GM12892 (cell line): ENCODE measurements around the gene CDKN2A.
"Not testable (repeated sequence)": the region's sequence is repeated elsewhere in the genome, so short reads cannot be mapped to it uniquely, and the experiment has no call there.

Experiments
- DNase-seq: peaks from one replicate; pipeline ENCODE4 v3.0.0; 2011; ENCODE audit not compliant: insufficient read length
- FAIRE-seq: peaks from 2 replicates; lab custom pipeline; 2011; peaks lifted over from hg19 to GRCh38; lab: Jason Lieb, UNC
- POLR2A ChIP-seq: IDR thresholded peaks from 2 replicates; pipeline ENCODE4 v1.6.1; 2011; ENCODE audit warnings: low read depth, low read length, control low read depth
- POLR2AphosphoS5 ChIP-seq: IDR thresholded peaks from 2 replicates; pipeline ENCODE4 v1.6.1; 2011; ENCODE audit warnings: low read depth, low read length, control low read depth
- TAF1 ChIP-seq: IDR thresholded peaks from 2 replicates; pipeline ENCODE4 v1.6.1; 2011; ENCODE audit warnings: low read depth, mild to moderate bottlenecking, control low read depth, low read length, borderline replicate concordance

The CDKN2A gene

DNA sequence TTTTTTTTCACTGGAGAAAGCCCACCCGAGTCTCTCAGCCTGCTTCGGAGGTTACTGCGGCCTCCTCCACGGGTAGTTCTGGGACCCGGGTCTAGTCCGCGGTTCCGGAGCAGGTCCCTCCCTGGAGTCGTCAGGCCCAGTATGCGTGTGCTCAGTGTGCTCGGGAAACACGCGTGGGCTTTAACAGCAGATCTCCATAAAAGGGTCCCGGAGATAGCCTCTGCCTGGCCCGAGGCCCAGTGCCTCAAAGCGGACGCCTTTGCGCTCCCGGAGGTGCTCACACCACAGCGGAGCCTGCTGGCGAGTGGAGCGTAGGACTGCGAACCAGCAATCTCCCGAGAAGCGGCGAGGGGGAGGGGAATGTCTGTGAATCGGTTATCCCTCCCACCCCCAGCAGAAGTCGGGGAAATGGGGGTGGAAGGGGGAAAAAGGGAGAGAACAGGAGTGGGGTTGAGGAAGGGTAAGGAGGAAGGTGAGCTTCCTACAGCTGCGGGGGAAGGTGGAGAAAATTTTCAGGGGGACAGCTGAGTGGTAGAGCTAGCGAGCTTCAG, 28.7 kb downstream of the CDKN2A start:
- FAIRE-seq: peak; percentile 87
- TF ChIP-seq POLR2AphosphoS5 (no peak), POLR2A (no peak), TAF1 (no peak)
- peak; percentile 54 for DNase-seq

DNA sequence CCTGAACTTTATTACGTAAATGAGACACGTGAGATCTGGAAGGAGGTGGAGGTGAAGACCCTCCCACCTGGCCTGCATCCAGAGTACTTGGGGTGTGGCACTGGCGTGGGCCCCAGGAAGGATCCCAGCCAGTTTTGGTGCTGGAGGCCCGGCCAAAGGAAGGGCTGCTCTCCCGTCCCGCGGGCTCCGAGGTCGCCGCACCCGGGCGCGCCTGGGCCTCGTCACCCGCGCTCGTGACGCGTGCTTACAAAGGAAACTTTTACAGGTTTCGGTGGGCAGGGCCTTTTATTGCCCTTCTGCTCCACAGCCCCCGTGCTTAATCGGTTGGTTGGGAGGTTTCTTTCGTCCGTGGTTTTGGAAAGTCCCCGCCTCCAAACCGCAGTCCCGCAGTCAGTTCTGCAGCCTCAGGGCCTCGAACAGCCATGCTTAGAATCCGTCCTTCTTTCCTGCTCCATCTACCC, 29.2 kb downstream of the CDKN2A start:
- DNase-seq: peak; percentile 37
- FAIRE-seq: no peak
- no peak for TF ChIP-seq TAF1
- no peak for TF ChIP-seq POLR2A
- TF ChIP-seq POLR2AphosphoS5: no peak

DNA sequence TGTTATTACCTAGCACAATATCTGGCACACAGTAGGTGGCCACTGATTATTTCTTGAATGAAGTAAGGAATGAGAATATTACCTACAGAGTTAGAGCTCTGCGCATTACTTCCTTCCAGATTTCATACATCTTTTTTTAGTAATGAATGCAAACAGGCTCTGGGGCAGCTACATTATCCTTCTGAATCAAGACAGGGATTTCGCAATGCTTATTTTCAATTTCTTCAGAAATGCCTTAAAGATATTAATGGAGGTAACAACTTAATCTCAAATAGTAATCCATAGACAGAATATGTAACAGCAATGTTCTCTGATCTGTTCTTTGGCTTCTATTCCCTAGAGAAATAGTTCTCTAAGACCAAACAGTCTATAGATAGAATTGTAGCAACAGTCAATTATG, 32.6 kb downstream of the CDKN2A start:
- TF ChIP-seq POLR2A: no peak
- TF ChIP-seq POLR2AphosphoS5: no peak
- TF ChIP-seq TAF1: no peak
- DNase-seq: no peak
- no peak for FAIRE-seq

DNA sequence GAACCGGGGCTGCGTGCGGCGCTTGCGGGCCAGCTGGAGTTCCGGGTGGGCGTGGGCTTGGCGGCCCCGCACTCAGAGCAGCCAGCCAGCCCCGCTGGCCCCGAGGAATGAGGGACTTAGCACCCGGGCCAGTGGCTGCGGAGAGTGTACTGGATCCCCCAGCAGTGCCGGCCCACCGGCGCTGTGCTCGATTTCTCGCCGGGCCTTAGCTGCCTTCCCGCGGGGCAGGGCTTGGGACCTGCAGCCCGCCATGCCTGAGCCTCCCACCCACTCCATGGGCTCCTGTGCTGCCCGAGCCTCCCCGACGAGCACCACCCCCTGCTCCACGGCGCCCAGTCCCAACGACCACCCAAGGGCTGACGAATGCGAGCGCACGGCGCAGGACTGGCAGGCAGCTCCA, 34.9 kb downstream of the CDKN2A start:
- not testable (repeated sequence) for DNase-seq, FAIRE-seq

DNA sequence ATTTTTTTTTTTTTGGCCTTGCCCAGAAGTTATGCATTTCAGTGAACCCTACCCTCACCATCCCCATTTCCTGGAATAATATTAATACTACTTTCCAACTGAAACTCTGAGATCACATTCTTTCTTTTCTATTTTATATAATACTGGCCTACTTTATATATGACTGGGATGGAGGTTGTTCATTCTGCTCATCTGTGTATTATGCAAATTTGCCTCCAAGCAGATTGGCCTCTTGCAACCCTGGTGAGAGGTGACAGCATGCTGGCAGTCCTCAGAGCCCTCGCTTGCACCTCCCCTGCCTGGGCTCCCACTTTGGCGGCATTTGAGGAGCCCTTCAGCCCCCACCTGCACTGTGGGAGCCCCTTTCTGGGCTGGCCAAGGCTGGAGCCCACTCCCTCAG, 35.4 kb downstream of the CDKN2A start:
- DNase-seq (no peak), FAIRE-seq (no peak)
- no peak for TF ChIP-seq TAF1
- no peak for TF ChIP-seq POLR2A
- no peak for TF ChIP-seq POLR2AphosphoS5

DNA sequence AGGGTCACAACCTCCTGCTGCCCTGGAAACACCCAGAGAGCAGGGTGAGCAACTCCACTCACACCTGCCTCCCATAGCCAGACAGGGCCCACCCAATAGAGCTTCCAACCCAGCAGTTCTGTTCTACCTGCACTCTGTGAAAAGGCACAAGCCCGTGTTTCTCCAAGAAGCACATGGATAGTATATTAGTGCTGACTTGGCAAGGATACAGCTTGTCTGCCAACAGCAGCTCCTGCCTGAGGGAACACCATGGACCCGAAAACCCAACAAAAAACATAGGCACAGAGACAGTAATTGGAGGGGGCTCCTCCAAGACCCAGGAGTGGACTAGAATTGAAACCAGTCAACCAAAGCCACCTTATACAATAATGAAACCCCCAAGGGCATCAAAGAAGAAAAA, 48.6 kb downstream of the CDKN2A start:
- DNase-seq: no peak
- no peak for FAIRE-seq
- TF ChIP-seq POLR2A (no peak), TAF1 (no peak), POLR2AphosphoS5 (no peak)

DNA sequence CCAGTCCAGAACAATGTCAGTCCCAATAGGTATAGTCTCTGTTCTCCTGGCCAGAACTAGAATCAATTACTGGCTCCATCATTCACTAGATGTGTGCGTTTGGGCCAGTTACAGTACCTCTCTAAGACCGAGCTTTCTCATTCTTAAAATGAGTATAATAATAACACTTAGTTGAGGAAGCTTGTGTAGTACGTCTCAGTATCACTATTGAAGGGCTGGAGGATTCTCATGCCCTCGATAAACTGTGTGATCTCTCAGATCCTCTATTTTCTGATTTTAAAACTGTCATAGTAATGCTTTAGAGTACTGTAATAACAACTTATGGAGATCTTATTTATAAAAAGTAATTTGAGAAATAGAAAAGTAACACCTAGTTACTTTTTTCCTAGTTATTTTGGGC, 50.7 kb downstream of the CDKN2A start:
- DNase-seq (no peak), FAIRE-seq (no peak)
- no peak for TF ChIP-seq TAF1
- TF ChIP-seq POLR2AphosphoS5: no peak
- no peak for TF ChIP-seq POLR2A

DNA sequence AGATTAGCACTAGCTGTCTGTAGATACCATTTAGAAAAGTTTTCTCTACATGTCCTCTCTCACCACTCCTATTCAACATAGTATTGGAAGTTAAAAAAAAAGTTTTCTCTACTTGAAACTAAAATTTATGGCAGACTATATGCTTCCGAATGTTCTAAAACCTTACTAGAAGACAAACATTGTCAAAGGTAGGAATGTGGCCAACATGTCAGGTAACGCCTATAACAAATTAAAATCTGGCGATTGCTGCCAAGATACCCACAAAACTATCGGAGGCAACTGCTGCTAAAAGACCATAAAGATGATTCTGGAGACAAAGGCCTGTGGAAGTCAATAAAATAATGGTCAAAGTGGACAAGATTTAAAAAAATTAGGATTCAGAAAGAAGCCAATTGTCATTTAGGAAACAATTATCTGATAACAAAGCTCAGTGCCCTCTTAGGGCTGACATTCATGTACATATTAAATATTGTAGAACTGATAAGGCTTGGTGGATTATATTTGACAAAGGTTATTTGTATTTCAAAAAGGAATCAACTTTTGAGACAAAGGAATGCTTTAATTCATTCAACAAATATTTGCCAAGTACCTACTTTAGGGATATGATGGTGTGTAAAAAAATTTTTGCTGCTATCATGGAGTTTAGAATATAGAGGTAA, 52.7 kb downstream of the CDKN2A start:
- DNase-seq (no peak), FAIRE-seq (no peak)
- TF ChIP-seq POLR2AphosphoS5 (no peak), TAF1 (no peak), POLR2A (no peak)

DNA sequence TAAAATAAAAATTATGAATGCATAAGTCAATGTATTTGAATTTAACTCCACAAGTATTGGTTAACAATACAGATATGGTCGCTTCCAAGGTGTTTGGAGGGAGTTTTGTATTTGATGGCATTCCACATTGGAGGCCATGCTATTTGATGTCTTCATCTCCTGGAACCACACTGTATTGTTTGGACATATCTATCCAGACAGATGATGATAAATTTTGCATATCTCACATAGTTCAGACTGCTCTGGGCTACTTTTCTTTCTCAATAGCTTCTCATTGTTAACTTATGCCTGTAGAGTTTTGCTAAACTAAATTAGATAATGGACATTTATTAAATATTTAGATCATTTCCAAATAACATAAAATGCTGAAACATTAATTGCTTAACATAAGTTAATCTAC, 58.0 kb downstream of the CDKN2A start:
- no peak for FAIRE-seq
- DNase-seq: no peak
- TF ChIP-seq POLR2A (no peak), TAF1 (no peak), POLR2AphosphoS5 (no peak)

DNA sequence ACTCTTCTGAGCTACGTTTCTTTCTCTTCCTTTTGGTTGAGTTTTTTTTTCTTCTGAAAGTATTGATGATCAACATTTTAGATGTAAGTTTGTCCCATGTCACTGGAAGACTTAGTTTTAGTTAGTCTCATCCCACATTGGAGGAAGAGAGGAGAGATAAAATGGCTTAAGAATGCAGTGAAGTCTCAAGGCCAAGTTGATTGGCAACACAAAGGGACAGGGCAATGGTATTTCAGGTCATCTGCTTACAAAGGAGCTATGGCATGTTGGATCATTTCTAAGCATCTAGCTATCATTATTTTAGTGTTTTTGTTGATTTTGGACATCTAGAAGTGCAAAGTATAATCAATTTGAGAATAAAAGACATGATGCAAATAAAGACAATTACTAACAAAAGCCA, 58.6 kb downstream of the CDKN2A start:
- DNase-seq: no peak
- TF ChIP-seq TAF1: no peak
- TF ChIP-seq POLR2A: no peak
- TF ChIP-seq POLR2AphosphoS5: no peak
- FAIRE-seq: no peak

DNA sequence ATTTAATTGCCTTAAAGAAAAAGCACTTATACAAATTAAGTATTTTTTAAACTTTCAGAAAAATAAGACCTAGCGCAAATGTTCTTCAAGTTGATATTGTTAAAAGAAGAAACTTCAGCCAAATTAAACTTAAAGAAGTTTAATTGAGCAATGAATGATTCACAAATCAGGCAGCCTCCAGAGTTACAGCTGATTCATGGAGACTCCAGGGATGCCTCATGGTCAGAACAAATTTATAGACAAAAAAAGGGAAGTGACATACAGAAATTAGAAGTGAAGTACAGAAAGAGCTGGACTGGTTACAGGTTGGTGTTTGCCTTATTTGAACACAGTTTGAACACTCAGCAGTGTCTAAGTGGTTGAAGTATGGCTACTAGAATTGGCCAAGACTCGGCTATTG, 60.3 kb downstream of the CDKN2A start:
- no peak for TF ChIP-seq POLR2A
- no peak for DNase-seq
- FAIRE-seq: no peak

DNA sequence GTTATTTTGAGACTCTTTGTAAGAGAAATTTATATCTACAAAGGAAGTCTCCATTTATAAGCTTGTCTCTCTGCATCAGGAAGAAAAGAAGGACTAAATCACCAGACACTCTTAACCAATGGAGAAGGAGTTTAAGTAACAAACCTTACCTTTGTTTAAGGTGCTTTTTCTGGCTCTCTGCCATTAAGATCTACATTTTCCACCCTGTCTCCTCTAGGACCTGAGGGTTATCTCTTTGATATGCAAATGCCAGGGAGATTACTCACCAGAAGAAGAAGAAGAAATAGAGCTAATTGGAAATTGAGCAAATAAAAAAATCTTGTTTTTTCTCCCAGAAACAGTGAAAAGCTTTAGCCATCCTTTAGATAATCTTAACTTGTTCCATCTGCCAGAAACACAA, 60.9 kb downstream of the CDKN2A start:
- TF ChIP-seq POLR2A: no peak
- TF ChIP-seq POLR2AphosphoS5: no peak
- no peak for TF ChIP-seq TAF1
- FAIRE-seq (no peak), DNase-seq (no peak)

DNA sequence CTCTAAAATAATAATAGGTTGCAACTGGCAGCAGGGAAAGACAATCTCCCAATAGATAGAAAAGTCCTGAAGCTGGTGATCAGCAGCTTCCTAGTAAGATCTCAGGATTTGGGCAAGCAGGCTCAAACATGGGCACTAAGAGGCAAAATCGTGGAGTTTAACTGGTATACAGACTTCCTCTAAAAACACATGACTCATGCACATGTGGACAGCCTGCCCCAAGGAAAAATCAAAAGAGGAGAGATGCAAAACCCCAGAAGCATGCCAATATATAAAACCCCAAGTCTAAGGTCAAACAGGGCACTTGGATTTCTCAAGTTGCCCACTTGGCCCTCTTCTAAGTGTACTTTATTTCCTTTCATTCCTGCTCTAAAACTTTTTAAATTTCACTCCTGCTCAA, 62.8 kb downstream of the CDKN2A start:
- FAIRE-seq (no peak), DNase-seq (no peak)
- TF ChIP-seq TAF1: no peak
- no peak for TF ChIP-seq POLR2A
- no peak for TF ChIP-seq POLR2AphosphoS5
